DOHH2 (cell line): Measurements from ENCODE around the gene CZIB.

Experiments
- H3F3A ChIP-seq: fragments of 200-600 bp; sonication (generic), shearing (Covaris generic); 2 replicates; pipeline ENCODE4 v1.6.0; 2016; ENCODE audit warnings: antibody characterized with exemption, mild to moderate bottlenecking; ENCODE audit not compliant: control insufficient read depth, insufficient read depth
- H3K27ac ChIP-seq: fragments of 200-600 bp; sonication (generic); 2 replicates; pipeline ENCODE4 v1.5.1; 2014; ENCODE audit warnings: low read depth, mild to moderate bottlenecking, low read length, moderate library complexity
- H3K27me3 ChIP-seq: fragments of 200-600 bp; sonication (generic); 2 replicates; pipeline ENCODE4 v1.6.1; 2014; ENCODE audit warnings: mild to moderate bottlenecking, low read length, mixed read lengths; ENCODE audit not compliant: control insufficient read depth
- H3K36me3 ChIP-seq: fragments of 200-600 bp; sonication (generic); 2 replicates; pipeline ENCODE4 v1.6.1; 2014; ENCODE audit warnings: mild to moderate bottlenecking, low read length, moderate library complexity, mixed read lengths; ENCODE audit not compliant: control insufficient read depth
- H3K4me1 ChIP-seq: fragments of 200-600 bp; sonication (generic); 2 replicates; pipeline ENCODE4 v1.6.1; 2014; ENCODE audit warnings: mild to moderate bottlenecking, low read length, mixed read lengths; ENCODE audit not compliant: control insufficient read depth
- H3K4me2 ChIP-seq: fragments of 200-600 bp; sonication (generic); 2 replicates; pipeline ENCODE4 v1.6.0; 2014; ENCODE audit warnings: mild to moderate bottlenecking, low read length, moderate library complexity
- H3K4me3 ChIP-seq: fragments of 200-600 bp; sonication (generic); 2 replicates; pipeline ENCODE4 v1.5.1; 2014; ENCODE audit warnings: mild to moderate bottlenecking, low read length, mixed read lengths
- H3K79me2 ChIP-seq: fragments of 200-600 bp; sonication (generic); 2 replicates; pipeline ENCODE4 v1.6.1; 2014; ENCODE audit warnings: mild to moderate bottlenecking, low read length, mixed read lengths; ENCODE audit not compliant: control insufficient read depth
- H3K9me2 ChIP-seq: fragments of 200-600 bp; sonication (generic); replicated peaks from 2 replicates; pipeline ENCODE4 v1.6.1; 2014; ENCODE audit warnings: mild to moderate bottlenecking, low read length, mixed read lengths; ENCODE audit not compliant: control insufficient read depth
- H3K9me3 ChIP-seq: fragments of 200-600 bp; sonication (generic); 2 replicates; pipeline ENCODE4 v1.6.1; 2014; ENCODE audit warnings: antibody characterized with exemption, low read length, mixed read lengths; ENCODE audit not compliant: control insufficient read depth, insufficient read depth
- H4K20me1 ChIP-seq: fragments of 200-600 bp; sonication (generic); 2 replicates; pipeline ENCODE4 v1.6.0; 2014; ENCODE audit warnings: low read depth, mild to moderate bottlenecking, antibody characterized with exemption, low read length, moderate library complexity; ENCODE audit not compliant: control insufficient read depth, insufficient read depth
- CTCF ChIP-seq: fragments of 200-600 bp; sonication (generic); IDR thresholded peaks from one replicate; pipeline ENCODE4 v1.5.1; 2014; ENCODE audit warnings: antibody characterized with exemption, mild to moderate bottlenecking, low read depth, low read length; ENCODE audit not compliant: poor library complexity, severe bottlenecking
- EZH2phosphoT487 ChIP-seq: fragments of 200-600 bp; sonication (generic); IDR thresholded peaks from 2 replicates; pipeline ENCODE4 v1.6.1; 2017; ENCODE audit warnings: borderline replicate concordance, mild to moderate bottlenecking, antibody characterized with exemption, low read length, moderate library complexity, mixed read lengths

Gene CZIB

GRCh38 chr1:53196017-53196484 is 24.4 kb downstream of the CZIB start:
- no peaks in the 10 kb centered on the region for H3K27me3 ChIP-seq
- no peaks in the 10 kb centered on the region for H4K20me1 ChIP-seq
- H3K4me2 ChIP-seq: peak overlapping the region; percentile 86
- H3K9me3 ChIP-seq: no peaks in the 10 kb centered on the region
- H3F3A ChIP-seq: no peaks in the 10 kb centered on the region; the same call in 1 of the 2 replicates
- H3K4me1 ChIP-seq: peaks cover 21% of the 10 kb centered on the region
- peak overlapping the region; percentile 64 for H3K27ac ChIP-seq
- TF ChIP-seq CTCF (no peak), EZH2phosphoT487 (no peak)
- H3K36me3 ChIP-seq: peaks cover 18% of the 10 kb centered on the region
- H3K9me2 ChIP-seq: no peaks in the 10 kb centered on the region
- peaks cover 21% of the 10 kb centered on the region for H3K79me2 ChIP-seq
- H3K4me3 ChIP-seq: peak overlapping the region; percentile 87

GRCh38 chr1:53195246-53196016 is 25.0 kb downstream of the CZIB start:
- H3K9me2 ChIP-seq: no peaks in the 10 kb centered on the region
- H3K79me2 ChIP-seq: peaks cover 21% of the 10 kb centered on the region
- TF ChIP-seq EZH2phosphoT487 (no peak), CTCF (no peak)
- peaks cover 21% of the 10 kb centered on the region for H3K4me1 ChIP-seq
- no peaks in the 10 kb centered on the region; the same call in 1 of the 2 replicates for H3F3A ChIP-seq
- H3K9me3 ChIP-seq: no peaks in the 10 kb centered on the region
- H3K27me3 ChIP-seq: no peaks in the 10 kb centered on the region
- no peak overlapping the region for H3K27ac ChIP-seq
- no peak overlapping the region for H3K4me3 ChIP-seq
- H3K36me3 ChIP-seq: peaks cover 12% of the 10 kb centered on the region
- no peaks in the 10 kb centered on the region for H4K20me1 ChIP-seq
- peak overlapping the region; percentile 86 for H3K4me2 ChIP-seq

GRCh38 chr1:53190210-53190611 is 30.2 kb downstream of the CZIB start:
- Histone ChIP-seq H3K79me2 (no peaks in the 10 kb centered on the region), H3K4me2 (no peak overlapping the region), H3K27me3 (peaks cover 13% of the 10 kb centered on the region), H3K4me3 (no peak overlapping the region), H3K27ac (no peak overlapping the region), H3K9me3 (no peaks in the 10 kb centered on the region), H3K4me1 (peaks cover 3% of the 10 kb centered on the region; the same call in 1 of the 2 replicates), H3F3A (no peaks in the 10 kb centered on the region; the same call in 1 of the 2 replicates), H4K20me1 (no peaks in the 10 kb centered on the region), H3K36me3 (no peaks in the 10 kb centered on the region), H3K9me2 (no peaks in the 10 kb centered on the region)
- TF ChIP-seq EZH2phosphoT487: no peak
- no peak for TF ChIP-seq CTCF
